GM12878 (cell line): ENCODE data around the gene DMBX1. TPM values are rescaled to one million over a fixed set of nuclear protein-coding genes. Genes with fewer than 3 reads are reported as not detected.

Source experiments
- ATAC-seq: fragments of 200-7000 bp; cut with Tn5 transposase; 3 replicates; pipeline ENCODE4 v1.9.1; 2020; ENCODE audit warnings: mild to moderate bottlenecking, moderate library complexity
- BruUV-seq: library from RNA; stranded (reverse); fragments of 400-500 nt; replicated peaks from 2 replicates; lab custom pipeline; 2021; lab: Mats Ljungman, UMichigan
- CTCF ChIA-PET: fragments of 300-600 bp; sonication (Branson Sonifier 250); formaldehyde crosslinking; extraction: SDS; loops from one replicate; lab custom pipeline; 2021; ENCODE audit warnings: inconsistent platforms; lab: Yijun Ruan, JAX
- POLR2A ChIA-PET: fragments of 350-600 bp; formaldehyde crosslinking; extraction: SDS; loops from one replicate; lab custom pipeline; 2021; ENCODE audit warnings: inconsistent platforms; lab: Charles Lee
- RAD21 ChIA-PET: fragments of 300-600 bp; sonication (Branson Sonifier 250); formaldehyde crosslinking; loops from one replicate; lab custom pipeline; 2023; ENCODE audit warnings: antibody characterized with exemption; ENCODE audit not compliant: unreplicated experiment; lab: Charles Lee
- SMC1A ChIA-PET: fragments of 300-600 bp; sonication (Branson Sonifier 250); formaldehyde crosslinking; loops from one replicate; lab custom pipeline; 2023; ENCODE audit not compliant: unreplicated experiment, uncharacterized antibody; lab: Charles Lee
- DNase-seq: peaks from one replicate; pipeline ENCODE4 v3.0.0-alpha.2; 2011; ENCODE audit warnings: low read depth, low spot score
- FAIRE-seq: peaks from 3 replicates; lab custom pipeline; 2011; peaks lifted over from hg19 to GRCh38; lab: Jason Lieb, UNC
- H2AFZ ChIP-seq: 2 replicates; pipeline ENCODE4 v1.6.0; 2011; ENCODE audit warnings: low read depth, low read length, control low read depth; ENCODE audit not compliant: control insufficient read depth
- H3K27ac ChIP-seq: 2 replicates; pipeline ENCODE4 v1.5.1; 2011; ENCODE audit warnings: control low read depth; ENCODE audit not compliant: control insufficient read depth, insufficient read depth
- H3K27me3 ChIP-seq, 2 experiments: replicated peaks in 1 of 2; 2 replicates each; pipeline versions ENCODE4 v1.6.0 to v1.6.1; 2011; ENCODE audit warnings: low read length in 1 of 2; ENCODE audit not compliant: control insufficient read depth in 2 of 2, insufficient read depth in 2 of 2
- H3K36me3 ChIP-seq, 2 experiments: 2 replicates each; pipeline ENCODE4 v1.5.1; 2011; ENCODE audit warnings: low read length in 1 of 2; ENCODE audit not compliant: control insufficient read depth in 2 of 2, insufficient read depth in 2 of 2
- H3K4me1 ChIP-seq: 2 replicates; pipeline ENCODE4 v1.6.1; 2011; ENCODE audit warnings: mild to moderate bottlenecking, low read length, moderate library complexity, mixed read lengths; ENCODE audit not compliant: control insufficient read depth, insufficient read depth
- H3K4me2 ChIP-seq: 2 replicates; pipeline ENCODE4 v1.6.0; 2011; ENCODE audit warnings: control low read depth; ENCODE audit not compliant: control insufficient read depth, insufficient read depth
- H3K4me3 ChIP-seq: fragments of 200-600 bp; sonication (generic); 2 replicates; pipeline ENCODE4 v1.5.1; 2016
- H3K79me2 ChIP-seq: 2 replicates; pipeline ENCODE4 v1.6.0; 2011; ENCODE audit warnings: low read length; ENCODE audit not compliant: control insufficient read depth, insufficient read depth
- H3K9ac ChIP-seq: 2 replicates; pipeline ENCODE4 v1.8.0; 2011; ENCODE audit warnings: low read length, control low read depth, mixed read lengths; ENCODE audit not compliant: control insufficient read depth, insufficient read depth
- H3K9me3 ChIP-seq: replicated peaks from 3 replicates; pipeline ENCODE4 v1.5.1; 2011; ENCODE audit warnings: mild to moderate bottlenecking, low read length; ENCODE audit not compliant: control insufficient read depth, insufficient read depth
- H4K20me1 ChIP-seq: 2 replicates; pipeline ENCODE4 v1.6.0; 2011; ENCODE audit not compliant: control insufficient read depth, insufficient read depth
- ATF7 ChIP-seq: fragments of 450-650 bp; IDR thresholded peaks from 2 replicates; pipeline ENCODE4 v1.6.1; 2016; ENCODE audit warnings: low read depth, mild to moderate bottlenecking
- CREB1 ChIP-seq: IDR thresholded peaks from 2 replicates; pipeline ENCODE4 v1.6.1; 2012; ENCODE audit warnings: low read depth, mild to moderate bottlenecking, inconsistent platforms
- HCFC1 ChIP-seq: fragments of 150-350 bp; IDR thresholded peaks from 2 replicates; pipeline ENCODE4 v1.6.1; 2014; ENCODE audit warnings: low read length
- MTA3 ChIP-seq: IDR thresholded peaks from 2 replicates; pipeline ENCODE4 v1.6.1; 2012; ENCODE audit warnings: low read length, inconsistent platforms, borderline replicate concordance
- NFYA ChIP-seq: IDR thresholded peaks from 2 replicates; pipeline ENCODE4 v1.6.1; 2011; ENCODE audit warnings: low read depth, mild to moderate bottlenecking, low read length, improper control_type of control experiment, borderline replicate concordance
- NKRF ChIP-seq: fragments of 450-650 bp; conservative IDR thresholded peaks from 2 replicates; pipeline ENCODE4 v1.6.1; 2017; ENCODE audit warnings: mild to moderate bottlenecking, moderate library complexity
- PBX3 ChIP-seq: IDR thresholded peaks from 2 replicates; pipeline ENCODE4 v1.6.1; 2011; ENCODE audit warnings: mild to moderate bottlenecking, low read depth, low read length, moderate library complexity; ENCODE audit not compliant: insufficient replicate concordance
- RCOR1 ChIP-seq: conservative IDR thresholded peaks from 2 replicates; pipeline ENCODE4 v1.6.1; 2012; ENCODE audit warnings: low read depth, low read length, improper control_type of control experiment
- TCF3 ChIP-seq: IDR thresholded peaks from 2 replicates; pipeline ENCODE4 v1.6.1; 2012; ENCODE audit warnings: low read depth, mild to moderate bottlenecking, low read length, borderline replicate concordance; ENCODE audit not compliant: insufficient read depth
- ZBTB40 ChIP-seq: fragments of 450-650 bp; IDR thresholded peaks from 2 replicates; pipeline ENCODE4 v1.6.1; 2016; ENCODE audit warnings: mild to moderate bottlenecking, moderate library complexity, borderline replicate concordance
- ZNF622 ChIP-seq: fragments of 450-650 bp; IDR thresholded peaks from 2 replicates; pipeline ENCODE4 v1.6.1; 2017; ENCODE audit warnings: mild to moderate bottlenecking, inconsistent platforms
- ZSCAN29 ChIP-seq: fragments of 450-650 bp; IDR thresholded peaks from 2 replicates; pipeline ENCODE4 v1.6.1; 2017; ENCODE audit warnings: mild to moderate bottlenecking, moderate library complexity
- WGBS: methylation state at CpG from one replicate; pipeline ENCODE4 v1.1.6; 2016; ENCODE audit warnings: low lambda C conversion rate; ENCODE audit not compliant: insufficient replicate concordance, insufficient coverage; ENCODE audit errors: missing lambda C conversion rate; 5-methylcytosine and 5-hydroxymethylcytosine counted together
- in situ Hi-C: fragments of 300-500 bp; cut with MboI; formaldehyde crosslinking; loops from 9 replicates; pipeline ENCODE4 v1.14.3; 2018; ENCODE audit warnings: mixed read lengths
- intact Hi-C: fragments of 100-400 bp; cut with micrococcal nuclease; formaldehyde crosslinking; loops from one replicate; pipeline ENCODE4 v1.14.2; 2022; ENCODE audit not compliant: unreplicated experiment
- polyA plus RNA-seq, 11 experiments: library from polyadenylated mRNA; depleted of rRNA in 4 of 11; unstranded in 6 of 11; stranded (reverse) in 5 of 11; fragments of >200 nt; fragmentation: Nextera tagmentation in 4 of 11; fragmentation: Illumina TruSeq in 1 of 11; extraction: Ambion mirVana in 4 of 11; extraction: Trizol in 1 of 11; gene quantifications; 1 replicate in 1 of 11; 2 replicates in 10 of 11; pipeline versions ENCODE4 v1.2.1 to v1.2.3, GENCODE V29; 2011 to 2016; ENCODE audit warnings: inconsistent platforms in 2 of 11, missing spikeins in 2 of 11, low read depth in 1 of 11
- total RNA-seq, 4 experiments: library from RNA; depleted of rRNA in 3 of 4; stranded (reverse); fragments of >200 nt in 3 of 4; fragmentation: Illumina TruSeq in 1 of 4; extraction: Trizol in 1 of 4; gene quantifications; 2 replicates each; pipeline versions ENCODE4 v1.2.1 to v1.2.3, GENCODE V29; 2013 to 2021

The DMBX1 gene
- total and polyA plus RNA-seq, 10 of the 15 experiments (the other 5 are each of a cell fraction or from before 2014, with no cell fraction given) = 0.03 TPM; not detected in 9

- TF ChIP-seq PBX3 = no peak
These were observed 40.1 kb upstream of the DMBX1 start (continued) for GRCh38 chr1:46449223-46450159.

- Histone ChIP-seq H4K20me1 (no peaks in the 10 kb centered on the region), H2AFZ (no peak overlapping the region)
These were observed 39.5 kb upstream of the DMBX1 start for GRCh38 chr1:46450160-46450517.

More at GRCh38 chr1:46450160-46450517, 39.5 kb upstream of the DMBX1 start:
- ChIA-PET POLR2A (no interaction called here), CTCF (interaction anchor here (0.6 to 1.8 kb wide), 8 partner anchors 8 to 631 kb away, joined by 3 to 9 read pairs (median 4); a partner anchor contains a TSS), SMC1A (interaction anchor here (0.6 to 0.7 kb wide), 2 partner anchors 26 to 221 kb away, joined by 3 read pairs; no protein-coding TSS in a partner anchor), RAD21 (interaction anchor here (0.6 to 1.5 kb wide), 2 partner anchors 76 to 79 kb away, joined by 3 to 8 read pairs; no protein-coding TSS in a partner anchor)
- H3K79me2 ChIP-seq = no peaks in the 10 kb centered on the region
- ATAC-seq (no peak), FAIRE-seq (no peak), DNase-seq (no peak)
- BruUV-seq = no TSS peak
- in situ Hi-C loops (no loop called here), intact Hi-C loops (no loop called here)
- peaks cover 7 to 21% of the 10 kb centered on the region in 2 experiments for H3K27me3 ChIP-seq
- H3K27ac ChIP-seq = no peak overlapping the region
- no peak overlapping the region for H3K4me2 ChIP-seq
- H3K9me3 ChIP-seq = no peaks in the 10 kb centered on the region
- no peak overlapping the region for H3K9ac ChIP-seq
- no peak for TF ChIP-seq ZSCAN29
- TF ChIP-seq ZBTB40 = no peak
- TF ChIP-seq NKRF = no peak
- TF ChIP-seq TCF3 = no peak
- no peak for TF ChIP-seq RCOR1
- no peak for TF ChIP-seq NFYA
- TF ChIP-seq MTA3 = no peak
- no peak for TF ChIP-seq ATF7
- TF ChIP-seq CREB1 = no peak
- no peak for TF ChIP-seq ZNF622
- no peak for TF ChIP-seq HCFC1
- 10% methylated on average over 1 of the region's 1 CpG for WGBS
- no peaks in the 10 kb centered on the region for H3K4me1 ChIP-seq
- H3K36me3 ChIP-seq = no peaks in the 10 kb centered on the region
- no peak overlapping the region for H3K4me3 ChIP-seq
